Mesenchymal stem cell (in vitro differentiated cells and primary cell): Measurements from ENCODE around the gene PQBP1.

Experiments used
- DNase-seq: peaks from one replicate; pipeline ENCODE4 v3.0.0-alpha.2; 2013
- H2AFZ ChIP-seq: one replicate; pipeline ENCODE4 v1.6.1; 2013; ENCODE audit warnings: low read depth, mild to moderate bottlenecking, control low read depth, inconsistent platforms, low read length, moderate library complexity
- H2AK5ac ChIP-seq: 2 replicates; pipeline ENCODE4 v1.6.1; 2013; ENCODE audit warnings: low read length, moderate library complexity, mild to moderate bottlenecking, inconsistent platforms; ENCODE audit not compliant: severe bottlenecking
- H2BK120ac ChIP-seq: one replicate; pipeline ENCODE4 v1.6.1; 2013; ENCODE audit warnings: low read depth, mild to moderate bottlenecking, inconsistent platforms, low read length, moderate library complexity
- H2BK12ac ChIP-seq, 2 experiments: one replicate each; pipeline ENCODE4 v1.6.1; 2013; ENCODE audit warnings: inconsistent platforms in 2 of 2, low read length in 2 of 2, mild to moderate bottlenecking in 2 of 2, moderate library complexity in 2 of 2, control low read depth in 1 of 2
- H2BK15ac ChIP-seq: one replicate; pipeline ENCODE4 v1.6.1; 2013; ENCODE audit warnings: mild to moderate bottlenecking, low read depth, inconsistent platforms; ENCODE audit not compliant: poor library complexity, severe bottlenecking
- H2BK5ac ChIP-seq: 2 replicates; pipeline ENCODE4 v1.6.1; 2013; ENCODE audit warnings: low read depth, mild to moderate bottlenecking, low read length, control low read depth, inconsistent platforms; ENCODE audit not compliant: poor library complexity, severe bottlenecking
- H3K14ac ChIP-seq, 2 experiments: one replicate each; pipeline ENCODE4 v1.6.1; 2013; ENCODE audit warnings: inconsistent platforms in 2 of 2, low read length in 2 of 2, control low read depth in 1 of 2, mild to moderate bottlenecking in 1 of 2, moderate library complexity in 1 of 2
- H3K18ac ChIP-seq, 2 experiments: one replicate each; pipeline ENCODE4 v1.6.1; 2013; ENCODE audit warnings: inconsistent platforms in 2 of 2, low read length in 2 of 2, control low read depth in 1 of 2, low read depth in 1 of 2, mild to moderate bottlenecking in 1 of 2
- H3K23ac ChIP-seq, 2 experiments: one replicate each; pipeline ENCODE4 v1.6.1; 2013; ENCODE audit warnings: inconsistent platforms in 2 of 2, low read length in 2 of 2, mild to moderate bottlenecking in 2 of 2, moderate library complexity in 2 of 2, control low read depth in 1 of 2
- H3K27ac ChIP-seq: 2 replicates; pipeline ENCODE4 v1.5.1; 2013; ENCODE audit warnings: mild to moderate bottlenecking, moderate library complexity, low read length, control low read depth, inconsistent platforms; ENCODE audit not compliant: poor library complexity, severe bottlenecking
- H3K27me3 ChIP-seq, 2 experiments: 2 replicates each; pipeline versions ENCODE4 v1.6.1 to v1.7.0; 2013; ENCODE audit warnings: low read length in 2 of 2, mild to moderate bottlenecking in 2 of 2, moderate library complexity in 2 of 2, control low read depth in 1 of 2, inconsistent platforms in 1 of 2; ENCODE audit not compliant: control insufficient read depth in 1 of 2, insufficient read depth in 1 of 2
- H3K36me3 ChIP-seq, 2 experiments: 2 replicates each; pipeline versions ENCODE4 v1.6.1 to v1.7.0; 2013; ENCODE audit warnings: low read length in 2 of 2, control low read depth in 1 of 2, inconsistent platforms in 1 of 2, low read depth in 1 of 2, mild to moderate bottlenecking in 1 of 2; ENCODE audit not compliant: insufficient read depth in 2 of 2, control insufficient read depth in 1 of 2
- H3K4ac ChIP-seq, 2 experiments: one replicate each; pipeline ENCODE4 v1.6.1; 2013; ENCODE audit warnings: inconsistent platforms in 2 of 2, low read length in 2 of 2, mild to moderate bottlenecking in 2 of 2, moderate library complexity in 2 of 2, control low read depth in 1 of 2, low read depth in 1 of 2
- H3K4me1 ChIP-seq: 2 replicates; pipeline ENCODE4 v1.6.1; 2013; ENCODE audit warnings: low read depth, low read length, control low read depth; ENCODE audit not compliant: control insufficient read depth, insufficient read depth
- H3K4me2 ChIP-seq: 2 replicates; pipeline ENCODE4 v1.6.1; 2013; ENCODE audit warnings: low read length, mild to moderate bottlenecking, inconsistent platforms; ENCODE audit not compliant: poor library complexity, severe bottlenecking
- H3K4me3 ChIP-seq, 2 experiments: 2 replicates each; pipeline versions ENCODE4 v1.5.1 to v1.7.0; 2013; ENCODE audit warnings: low read length in 2 of 2, mild to moderate bottlenecking in 2 of 2, control low read depth in 1 of 2, low read depth in 1 of 2; ENCODE audit not compliant: insufficient read depth in 1 of 2
- H3K79me1 ChIP-seq: replicated peaks from 2 replicates; pipeline ENCODE4 v1.6.1; 2013; ENCODE audit warnings: mild to moderate bottlenecking, control low read depth, low read length, inconsistent platforms; ENCODE audit not compliant: poor library complexity, severe bottlenecking
- H3K9ac ChIP-seq: 2 replicates; pipeline ENCODE4 v1.7.0; 2013; ENCODE audit warnings: mild to moderate bottlenecking, low read length, moderate library complexity
- H3K9me3 ChIP-seq: 2 replicates; pipeline ENCODE4 v1.7.0; 2013; ENCODE audit warnings: mild to moderate bottlenecking, low read length; ENCODE audit not compliant: control insufficient read depth
- H4K8ac ChIP-seq: one replicate; pipeline ENCODE4 v1.6.1; 2013; ENCODE audit warnings: inconsistent platforms, mild to moderate bottlenecking, low read length, moderate library complexity
- H4K91ac ChIP-seq: one replicate; pipeline ENCODE4 v1.6.1; 2013; ENCODE audit warnings: mild to moderate bottlenecking, low read length, inconsistent platforms
- WGBS: methylation state at CpG from one replicate; pipeline ENCODE4 v1.1.7; 2013; ENCODE audit warnings: mixed read lengths; 5-methylcytosine and 5-hydroxymethylcytosine counted together

Gene PQBP1

GRCh38 chrX:48901069-48901468, 3.3 kb downstream of the PQBP1 start:
- Histone ChIP-seq H3K9me3 (no peaks in the 10 kb centered on the region), H4K91ac (no peak overlapping the region), H3K4me3 (no peak overlapping the region), H3K27ac (no peak overlapping the region), H3K4ac (no peak overlapping the region), H2BK12ac (no peak overlapping the region), H3K14ac (no peak overlapping the region), H3K18ac (no peak overlapping the region), H3K9ac (no peak overlapping the region), H2AFZ (no peak overlapping the region), H3K27me3 (no peaks in the 10 kb centered on the region), H4K8ac (no peak overlapping the region), H3K36me3 (peaks cover 45 to 47% of the 10 kb centered on the region in 2 experiments), H3K23ac (no peak overlapping the region), H3K79me1 (peaks cover 5% of the 10 kb centered on the region), H3K4me2 (no peak overlapping the region), H2BK120ac (peak overlapping the region; percentile 5), H2AK5ac (no peak overlapping the region), H3K4me1 (peaks cover 11% of the 10 kb centered on the region), H2BK5ac (no peak overlapping the region), H2BK15ac (no peak overlapping the region)
- 88% methylated on average over 5 of the region's 7 CpGs for WGBS
- DNase-seq, result no peak

DNA sequence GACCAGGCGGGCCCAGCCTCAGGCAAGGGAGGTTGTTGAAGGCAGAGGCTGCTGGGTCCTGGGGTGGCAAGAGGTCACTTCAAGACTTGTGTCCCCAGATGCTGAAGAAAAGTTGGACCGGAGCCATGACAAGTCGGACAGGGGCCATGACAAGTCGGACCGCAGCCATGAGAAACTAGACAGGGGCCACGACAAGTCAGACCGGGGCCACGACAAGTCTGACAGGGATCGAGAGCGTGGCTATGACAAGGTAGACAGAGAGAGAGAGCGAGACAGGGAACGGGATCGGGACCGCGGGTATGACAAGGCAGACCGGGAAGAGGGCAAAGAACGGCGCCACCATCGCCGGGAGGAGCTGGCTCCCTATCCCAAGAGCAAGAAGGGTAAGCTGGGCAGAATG, 4.4 kb downstream of the PQBP1 start:
- Histone ChIP-seq H2BK5ac (no peak overlapping the region), H2AK5ac (no peak overlapping the region)

GRCh38 chrX:48902776-48903175, 5.0 kb downstream of the PQBP1 start:
- H3K18ac ChIP-seq, result no peak overlapping the region
- H4K91ac ChIP-seq, result no peak overlapping the region
- WGBS, result 91% methylated on average over 14 of the region's 14 CpGs
- H2BK12ac ChIP-seq, result no peak overlapping the region
- no peaks in the 10 kb centered on the region for H3K27me3 ChIP-seq
- peaks cover 7% of the 10 kb centered on the region for H3K79me1 ChIP-seq
- H3K14ac ChIP-seq, result no peak overlapping the region
- H3K9me3 ChIP-seq, result no peaks in the 10 kb centered on the region
- H3K36me3 ChIP-seq, result peaks cover 52 to 58% of the 10 kb centered on the region in 2 experiments
- no peak overlapping the region for H3K4ac ChIP-seq
- no peak overlapping the region for H3K9ac ChIP-seq
- H3K23ac ChIP-seq, result no peak overlapping the region
- H2AK5ac ChIP-seq, result no peak overlapping the region
- H4K8ac ChIP-seq, result no peak overlapping the region
- no peak overlapping the region for H2BK15ac ChIP-seq
- H2BK5ac ChIP-seq, result no peak overlapping the region
- no peak overlapping the region for H2AFZ ChIP-seq
- H3K27ac ChIP-seq, result no peak overlapping the region
- no peak overlapping the region for H2BK120ac ChIP-seq
- no peak overlapping the region for H3K4me3 ChIP-seq
- peaks cover 8% of the 10 kb centered on the region for H3K4me1 ChIP-seq
- no peak for DNase-seq
- no peak overlapping the region for H3K4me2 ChIP-seq

More for the DNA sequence above, 4.4 kb downstream of the PQBP1 start:
- Histone ChIP-seq H2BK15ac (no peak overlapping the region), H3K18ac (no peak overlapping the region), H4K91ac (no peak overlapping the region), H4K8ac (no peak overlapping the region), H3K9ac (no peak overlapping the region), H2BK12ac (no peak overlapping the region), H3K23ac (no peak overlapping the region), H3K14ac (no peak overlapping the region), H3K4me2 (no peak overlapping the region), H3K4me3 (no peak overlapping the region), H2BK120ac (no peak overlapping the region), H3K9me3 (no peaks in the 10 kb centered on the region), H3K4ac (no peak overlapping the region), H3K36me3 (peaks cover 52 to 54% of the 10 kb centered on the region in 2 experiments), H2AFZ (no peak overlapping the region), H3K79me1 (peaks cover 7% of the 10 kb centered on the region), H3K27me3 (no peaks in the 10 kb centered on the region), H3K27ac (no peak overlapping the region), H3K4me1 (peaks cover 8% of the 10 kb centered on the region)
- DNase-seq, result no peak
- WGBS, result 96% methylated on average over 20 of the region's 20 CpGs

DNA sequence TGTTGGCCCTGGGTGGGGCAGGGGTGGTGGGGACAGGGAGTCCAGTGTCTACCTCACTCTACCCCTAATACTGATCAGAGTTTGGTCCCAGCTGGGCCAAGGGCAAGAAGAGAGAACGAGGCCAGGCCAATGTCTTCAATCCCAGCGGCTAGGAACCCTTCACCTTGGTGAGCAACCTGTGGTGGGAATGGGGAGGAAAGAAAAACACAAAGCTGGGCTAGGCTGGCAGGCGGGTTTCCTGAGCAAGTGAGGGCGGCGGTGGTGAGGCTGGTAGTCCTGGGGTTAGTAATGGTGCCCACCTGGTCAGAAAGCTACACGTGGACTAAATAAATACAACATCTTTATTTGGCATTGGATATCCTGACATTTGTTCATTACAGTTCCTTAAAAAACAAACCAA, 5.6 kb downstream of the PQBP1 start:
- DNase-seq, result no peak
- no peak overlapping the region for H2BK120ac ChIP-seq
- H3K4me2 ChIP-seq, result no peak overlapping the region
- no peak overlapping the region for H2AFZ ChIP-seq
- H3K14ac ChIP-seq, result no peak overlapping the region
- no peak overlapping the region for H4K91ac ChIP-seq
- no peak overlapping the region for H3K4ac ChIP-seq
- no peak overlapping the region for H3K27ac ChIP-seq
- H3K9me3 ChIP-seq, result no peaks in the 10 kb centered on the region
- no peak overlapping the region for H2AK5ac ChIP-seq
- H3K4me1 ChIP-seq, result peaks cover 8% of the 10 kb centered on the region
- no peaks in the 10 kb centered on the region for H3K27me3 ChIP-seq
- H3K36me3 ChIP-seq, result peaks cover 52 to 58% of the 10 kb centered on the region in 2 experiments
- no peak overlapping the region for H3K9ac ChIP-seq
- WGBS, result 100% methylated on average over 2 of the region's 6 CpGs
- H3K18ac ChIP-seq, result no peak overlapping the region
- no peak overlapping the region for H4K8ac ChIP-seq
- H3K4me3 ChIP-seq, result no peak overlapping the region
- H3K23ac ChIP-seq, result no peak overlapping the region
- H2BK5ac ChIP-seq, result no peak overlapping the region
- peaks cover 7% of the 10 kb centered on the region for H3K79me1 ChIP-seq
- H2BK12ac ChIP-seq, result no peak overlapping the region
- H2BK15ac ChIP-seq, result no peak overlapping the region
